ENCODE results near the gene NTRK1. TPM values are rescaled to one million over a fixed set of nuclear protein-coding genes. Genes with fewer than 3 reads are reported as not detected.
A peak's percentile ranks its signal among the peaks of the same experiment; 100 is the strongest.

Gene NTRK1
- total RNA-seq, 1 experiment from 2014 or later: 0.33 TPM

DNA sequence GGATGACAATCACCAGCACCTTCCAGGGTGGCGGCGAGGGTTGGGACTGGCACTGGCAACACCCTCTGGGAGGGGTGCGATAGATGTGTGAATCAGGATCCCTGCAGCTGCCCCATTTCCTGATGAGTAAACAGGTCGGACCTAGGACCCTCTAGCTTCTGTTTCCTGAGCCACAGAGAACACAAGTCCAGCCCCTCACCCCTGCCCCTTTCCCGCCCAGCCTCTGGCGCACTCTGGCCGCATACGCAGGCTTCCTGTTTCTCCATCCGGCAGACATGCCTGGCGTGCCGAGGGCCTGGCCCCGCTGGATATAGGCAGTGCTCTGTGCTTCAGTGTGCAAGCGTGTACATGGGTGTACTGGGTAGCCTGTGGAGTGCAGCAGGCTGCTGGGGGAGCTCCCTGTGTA, 37.5 kb downstream of the NTRK1 start:
- intact Hi-C loops (cut with micrococcal nuclease): no loop called here
- POLR2A ChIA-PET: interaction anchor here (0.6 kb wide), 1 partner anchor 28 kb away, joined by 3 read pairs; no protein-coding TSS in a partner anchor
- CTCF ChIA-PET: interaction anchor here (0.6 to 17.6 kb wide), 8 partner anchors 8 to 241 kb away, joined by 3 to 363 read pairs (median 7); partner anchors contain the start of genes LRRC71 and NTRK1
- TF ChIP-seq, protein P1, sequence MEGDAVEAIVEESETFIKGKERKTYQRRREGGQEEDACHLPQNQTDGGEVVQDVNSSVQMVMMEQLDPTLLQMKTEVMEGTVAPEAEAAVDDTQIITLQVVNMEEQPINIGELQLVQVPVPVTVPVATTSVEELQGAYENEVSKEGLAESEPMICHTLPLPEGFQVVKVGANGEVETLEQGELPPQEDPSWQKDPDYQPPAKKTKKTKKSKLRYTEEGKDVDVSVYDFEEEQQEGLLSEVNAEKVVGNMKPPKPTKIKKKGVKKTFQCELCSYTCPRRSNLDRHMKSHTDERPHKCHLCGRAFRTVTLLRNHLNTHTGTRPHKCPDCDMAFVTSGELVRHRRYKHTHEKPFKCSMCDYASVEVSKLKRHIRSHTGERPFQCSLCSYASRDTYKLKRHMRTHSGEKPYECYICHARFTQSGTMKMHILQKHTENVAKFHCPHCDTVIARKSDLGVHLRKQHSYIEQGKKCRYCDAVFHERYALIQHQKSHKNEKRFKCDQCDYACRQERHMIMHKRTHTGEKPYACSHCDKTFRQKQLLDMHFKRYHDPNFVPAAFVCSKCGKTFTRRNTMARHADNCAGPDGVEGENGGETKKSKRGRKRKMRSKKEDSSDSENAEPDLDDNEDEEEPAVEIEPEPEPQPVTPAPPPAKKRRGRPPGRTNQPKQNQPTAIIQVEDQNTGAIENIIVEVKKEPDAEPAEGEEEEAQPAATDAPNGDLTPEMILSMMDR (IDR thresholded peaks at IDR 0.05; ENCODE audit: unreplicated experiment): no peak
- Mint-ChIP-seq H3K4me3 (ENCODE audit: unreplicated experiment) (no peak overlapping the region), H3K9me3 (ENCODE audit: unreplicated experiment) (no peaks in the 10 kb centered on the region), H3K36me3 (ENCODE audit: insufficient read depth, unreplicated experiment) (no peaks in the 10 kb centered on the region), H3K27ac (ENCODE audit: low read depth, unreplicated experiment) (peak overlapping the region; percentile 65), H3K27me3 (ENCODE audit: insufficient read depth, unreplicated experiment) (no peaks in the 10 kb centered on the region), H3K4me1 (ENCODE audit: insufficient read depth, unreplicated experiment) (peaks cover 41% of the 10 kb centered on the region)
- DNase-seq (ENCODE audit: unreplicated experiment): peak; percentile 23
- BruUV-seq (replicated peaks): no TSS peak

- DNase-seq (ENCODE audit: unreplicated experiment): no peak
- no TSS peak for BruUV-seq (replicated peaks)
- no peak overlapping the region for H3K27ac Mint-ChIP-seq (ENCODE audit: low read depth, unreplicated experiment)
- H3K4me3 Mint-ChIP-seq (ENCODE audit: unreplicated experiment): no peak overlapping the region
- H3K27me3 Mint-ChIP-seq (ENCODE audit: insufficient read depth, unreplicated experiment): no peaks in the 10 kb centered on the region
- CTCF ChIA-PET: interaction anchor here (1.1 to 17.6 kb wide), 7 partner anchors 9 to 210 kb away, joined by 3 to 363 read pairs (median 10); partner anchors contain the start of genes LRRC71 and NTRK1
- TF ChIP-seq, protein P1 (IDR thresholded peaks at IDR 0.05; ENCODE audit: unreplicated experiment): no peak
- POLR2A ChIA-PET: no interaction called here
- H3K4me1 Mint-ChIP-seq (ENCODE audit: insufficient read depth, unreplicated experiment): peaks cover 41% of the 10 kb centered on the region
- H3K9me3 Mint-ChIP-seq (ENCODE audit: unreplicated experiment): no peaks in the 10 kb centered on the region
- H3K36me3 Mint-ChIP-seq (ENCODE audit: insufficient read depth, unreplicated experiment): no peaks in the 10 kb centered on the region
- intact Hi-C loops (cut with micrococcal nuclease): no loop called here
Measured at GRCh38 chr1:156898971-156899664, 38.5 kb downstream of the NTRK1 start.

DNA sequence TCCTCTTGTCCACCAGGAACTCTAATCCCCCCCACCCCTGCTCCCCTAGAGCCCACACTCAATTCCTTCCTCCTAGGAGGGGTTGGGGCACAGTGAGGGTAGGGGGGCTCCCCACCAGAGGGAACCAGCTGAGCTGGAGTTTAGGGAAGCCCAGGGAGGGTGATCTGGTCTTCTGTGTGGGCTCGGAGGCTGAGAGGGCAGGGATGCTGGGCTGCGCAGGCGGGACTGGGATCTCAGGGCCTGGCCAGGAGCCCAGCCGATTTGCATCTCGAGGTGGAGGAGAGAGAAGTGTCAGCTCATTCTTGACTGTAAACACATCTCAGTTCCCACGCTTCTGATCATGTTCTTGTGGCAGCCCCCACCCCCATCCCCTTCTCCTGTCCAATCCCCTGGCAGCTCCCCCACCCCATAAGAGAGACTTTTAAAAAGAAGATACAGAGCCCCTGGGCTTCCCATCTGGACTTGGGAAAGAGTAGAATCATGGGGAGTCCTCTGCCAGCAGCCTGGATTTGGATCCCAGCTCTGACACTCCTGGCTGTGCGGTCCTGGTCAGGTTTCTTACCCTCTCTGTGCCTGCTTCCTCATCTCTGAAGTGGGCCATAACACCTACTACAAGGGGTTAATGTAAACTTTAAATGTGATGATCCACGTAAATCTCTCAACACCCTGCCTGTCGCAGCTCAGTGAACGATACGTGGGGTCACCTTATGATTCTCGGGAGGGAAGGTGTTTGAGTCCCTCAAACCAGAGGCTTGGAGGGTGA, 39.5 kb downstream of the NTRK1 start:
- H3K36me3 Mint-ChIP-seq (ENCODE audit: insufficient read depth, unreplicated experiment): no peaks in the 10 kb centered on the region
- no peaks in the 10 kb centered on the region for H3K9me3 Mint-ChIP-seq (ENCODE audit: unreplicated experiment)
- H3K4me1 Mint-ChIP-seq (ENCODE audit: insufficient read depth, unreplicated experiment): peaks cover 38% of the 10 kb centered on the region
- H3K27ac Mint-ChIP-seq (ENCODE audit: low read depth, unreplicated experiment): no peak overlapping the region
- H3K27me3 Mint-ChIP-seq (ENCODE audit: insufficient read depth, unreplicated experiment): no peaks in the 10 kb centered on the region
- H3K4me3 Mint-ChIP-seq (ENCODE audit: unreplicated experiment): no peak overlapping the region
- DNase-seq (ENCODE audit: unreplicated experiment): no peak
- intact Hi-C loops (cut with micrococcal nuclease): no loop called here
- POLR2A ChIA-PET: interaction anchor here (1.0 kb wide), 1 partner anchor 11 kb away, joined by 4 read pairs; no protein-coding TSS in a partner anchor
- CTCF ChIA-PET: interaction anchor here (0.6 to 17.6 kb wide), 5 partner anchors 10 to 180 kb away, joined by 3 to 363 read pairs (median 34); partner anchors contain the start of gene LRRC71
- no TSS peak for BruUV-seq (replicated peaks)
- TF ChIP-seq, protein P1 (IDR thresholded peaks at IDR 0.05; ENCODE audit: unreplicated experiment): no peak
